Heart left ventricle (tissue), 16 donors: ENCODE data around the gene KRTAP10-1. TPM values are rescaled to one million over a fixed set of nuclear protein-coding genes. Genes with fewer than 3 reads are reported as not detected.
"Not testable (repeated sequence)": the region's sequence is repeated elsewhere in the genome, so short reads cannot be mapped to it uniquely, and the experiment has no call there.

Source experiments
- ATAC-seq, 4 donors: fragments of 200-7000 bp; cut with Tn5 transposase; one replicate each; pipeline ENCODE4 v1.9.1; 2020 to 2022; ENCODE audit warnings: moderate library complexity in 4 of 4, mild to moderate bottlenecking in 3 of 4, moderate number of reproducible peaks in 1 of 4
- DNase-seq, 5 donors: peaks; one replicate each; pipeline ENCODE4 v3.0.0-alpha.2; 2020
- H3K27ac ChIP-seq, 12 donors: fragments of 200-600 bp; sonication (generic) in 4 of 12; one replicate each; pipeline versions ENCODE4 v1.5.0 to v1.8.0; 2016 to 2022; ENCODE audit warnings: mild to moderate bottlenecking in 2 of 12
- H3K27me3 ChIP-seq, 9 donors: fragments of 200-600 bp; sonication (generic) in 2 of 9; one replicate each; pipeline versions ENCODE4 v1.5.1 to v1.8.0; 2016 to 2022; ENCODE audit warnings: mild to moderate bottlenecking in 3 of 9
- H3K36me3 ChIP-seq, 9 donors: fragments of 200-600 bp; sonication (generic) in 2 of 9; one replicate each; pipeline versions ENCODE4 v1.5.0 to v1.8.0; 2018 to 2022; ENCODE audit warnings: mild to moderate bottlenecking in 2 of 9
- H3K4me1 ChIP-seq, 12 donors: fragments of 200-600 bp; sonication (generic) in 4 of 12; one replicate each; pipeline versions ENCODE4 v1.5.0 to v1.8.0; 2016 to 2022; ENCODE audit warnings: mild to moderate bottlenecking in 3 of 12
- H3K4me3 ChIP-seq, 12 donors: fragments of 200-600 bp; sonication (generic) in 4 of 12; one replicate each; pipeline versions ENCODE4 v1.5.0 to v1.8.0; 2017 to 2022; ENCODE audit warnings: mild to moderate bottlenecking in 9 of 12, moderate library complexity in 4 of 12
- H3K9me3 ChIP-seq, 12 donors: fragments of 200-600 bp; sonication (generic) in 4 of 12; one replicate each; pipeline versions ENCODE4 v1.5.0 to v1.8.0; 2016 to 2022; ENCODE audit warnings: mild to moderate bottlenecking in 1 of 12
- POLR2A ChIP-seq, 2 donors: fragments of 450-650 bp; IDR thresholded peaks; one replicate each; pipeline ENCODE4 v1.6.1; 2017; ENCODE audit warnings: antibody characterized with exemption in 2 of 2, mild to moderate bottlenecking in 2 of 2, moderate library complexity in 2 of 2
- WGBS, 4 donors: extraction: QIAGEN DNeasy Blood & Tissue Kit in 2 of 4; methylation state at CpG; one replicate each; pipeline versions ENCODE4 v1.1.5 to v1.1.7; 2013 to 2018; 5-methylcytosine and 5-hydroxymethylcytosine counted together
- intact Hi-C, 10 donors: fragments of 100-400 bp; cut with DNase I; formaldehyde crosslinking; loops; one replicate each; pipeline versions ENCODE4 v1.11.1 to v1.14.2; 2022
- polyA plus RNA-seq, 2 donors: library from polyadenylated mRNA; stranded (reverse); fragments of 200-250 nt; gene quantifications; one replicate each; pipeline ENCODE4 v1.2.3, GENCODE V29; 2013
- total RNA-seq, 9 donors: library from RNA; depleted of rRNA in 2 of 9; stranded (reverse); fragments of >200 nt in 2 of 9; fragmentation: NEBNext Ultra II Directional in 3 of 9; extraction: Animal tissue kit (Norgen Biotek cat#: 25700) in 3 of 9; gene quantifications; one replicate each; pipeline versions ENCODE4 v1.1.0 to v1.2.4, GENCODE V29; 2016 to 2023
- TF ChIP-seq, protein P1 (sequence below), 12 donors: fragments of 200-600 bp; sonication (generic) in 4 of 12; IDR thresholded peaks; one replicate each; pipeline versions ENCODE4 v1.5.0 to v1.8.0; 2018 to 2022; ENCODE audit warnings: antibody characterized with exemption in 12 of 12, mild to moderate bottlenecking in 5 of 12
- donor health status: ischemic (EF 13 %, LVEDD 7.1; RV severe dilation, severe dysfunction).
- donor health status: healthy with polysubstance abuse.
- donor health status: DM: no; HTN: yes; CAD: no.
- donor health status: DM: no; HTN: no; CAD: no.
- donor health status: ischemic (EF 25% LVEDD 6.9; RV normal size, moderate dysfunction).
- donor health status: ischemic (EF 25% LVEDD 5.7; RV mildly dilated, moderate dysfunction).
- donor health status: healthy.
- donor health status: DM: yes; HTN: yes; CAD: no.
- donor health status: ischemic (EF 35%, LVEDD 5.7; RV mildly dilated, moderate dysfunction).
- donor health status: nonischemic (EF 11% LVEDD 7.7; RV severe dilation, severe dysfunction).
- donor health status: DM: yes; HTN: yes; CAD: no.
- donor health status: PGD.
- donor health status: ischemic (EF 29% LVEDD 5.4; RV normal size, mild dysfunction).
- donor health status: nonischemic (EF 23%, LVEDD 6.1; RV moderate dilation, normal function).

Gene KRTAP10-1
- total and polyA plus RNA-seq, 11 donors: not detected

GRCh38 chr21:44583089-44583799 is 43.2 kb upstream of the KRTAP10-1 start:
- ATAC-seq: peak in 2 of 4 donors; percentile 70 to 81

GRCh38 chr21:44582055-44582454 is 42.1 kb upstream of the KRTAP10-1 start:
- Histone ChIP-seq H3K27ac (no peak overlapping the region), H3K9me3 (peaks cover 0 to 33% (median 10%) of the 10 kb centered on the region in 12 donors), H3K27me3 (peaks cover 0 to 29% (median 0%) of the 10 kb centered on the region in 9 donors), H3K4me1 (no peaks in the 10 kb centered on the region), H3K4me3 (no peak overlapping the region), H3K36me3 (no peaks in the 10 kb centered on the region)
- DNase-seq: no peak
- no peak for ATAC-seq
- WGBS, 4 donors: 56 to 72% (median 66%) methylated on average over 15 of the region's 15 CpGs
- intact Hi-C loops: no loop called here
- TF ChIP-seq, protein P1, sequence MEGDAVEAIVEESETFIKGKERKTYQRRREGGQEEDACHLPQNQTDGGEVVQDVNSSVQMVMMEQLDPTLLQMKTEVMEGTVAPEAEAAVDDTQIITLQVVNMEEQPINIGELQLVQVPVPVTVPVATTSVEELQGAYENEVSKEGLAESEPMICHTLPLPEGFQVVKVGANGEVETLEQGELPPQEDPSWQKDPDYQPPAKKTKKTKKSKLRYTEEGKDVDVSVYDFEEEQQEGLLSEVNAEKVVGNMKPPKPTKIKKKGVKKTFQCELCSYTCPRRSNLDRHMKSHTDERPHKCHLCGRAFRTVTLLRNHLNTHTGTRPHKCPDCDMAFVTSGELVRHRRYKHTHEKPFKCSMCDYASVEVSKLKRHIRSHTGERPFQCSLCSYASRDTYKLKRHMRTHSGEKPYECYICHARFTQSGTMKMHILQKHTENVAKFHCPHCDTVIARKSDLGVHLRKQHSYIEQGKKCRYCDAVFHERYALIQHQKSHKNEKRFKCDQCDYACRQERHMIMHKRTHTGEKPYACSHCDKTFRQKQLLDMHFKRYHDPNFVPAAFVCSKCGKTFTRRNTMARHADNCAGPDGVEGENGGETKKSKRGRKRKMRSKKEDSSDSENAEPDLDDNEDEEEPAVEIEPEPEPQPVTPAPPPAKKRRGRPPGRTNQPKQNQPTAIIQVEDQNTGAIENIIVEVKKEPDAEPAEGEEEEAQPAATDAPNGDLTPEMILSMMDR (IDR thresholded peaks at IDR 0.05): no peak
- no peak for TF ChIP-seq POLR2A (IDR thresholded peaks at IDR 0.05)

More at GRCh38 chr21:44583089-44583799, 43.2 kb upstream of the KRTAP10-1 start:
- intact Hi-C loops: no loop called here
- Histone ChIP-seq H3K27ac (no peak overlapping the region), H3K4me1 (no peaks in the 10 kb centered on the region), H3K36me3 (no peaks in the 10 kb centered on the region), H3K27me3 (peaks cover 0 to 29% (median 0%) of the 10 kb centered on the region in 9 donors), H3K4me3 (no peak overlapping the region), H3K9me3 (peaks cover 0 to 21% (median 7%) of the 10 kb centered on the region in 12 donors)
- peak in 1 of 5 donors; percentile 33 for DNase-seq
- 11 to 17% (median 13%) methylated on average over 11 of the region's 11 CpGs for WGBS, 4 donors
- no peak for TF ChIP-seq POLR2A (IDR thresholded peaks at IDR 0.05)
- TF ChIP-seq, protein P1 (IDR thresholded peaks at IDR 0.05): no peak

DNA sequence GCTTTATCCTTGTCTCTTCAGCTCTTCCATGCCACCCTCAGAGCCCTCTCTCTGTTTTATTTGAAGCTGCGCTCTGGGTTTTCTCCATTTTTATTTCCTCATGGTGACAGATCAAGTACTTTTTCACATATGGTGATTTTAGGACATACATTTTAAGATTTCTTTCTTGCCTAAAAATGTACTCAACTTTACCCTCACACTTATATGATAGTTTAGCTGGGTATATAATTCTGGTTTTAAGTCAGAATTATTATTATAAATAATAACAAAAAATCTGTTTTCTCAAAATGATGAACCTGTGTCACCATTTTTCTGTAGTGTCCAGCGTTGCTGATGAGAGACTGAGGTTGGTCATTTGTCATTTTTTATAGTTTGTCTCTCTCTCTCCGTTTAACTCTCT is 41.2 kb upstream of the KRTAP10-1 start:
- peaks cover 0 to 23% (median 0%) of the 10 kb centered on the region in 9 donors for H3K27me3 ChIP-seq
- WGBS, 4 donors: 79 to 86% (median 81%) methylated on average over 3 of the region's 3 CpGs
- peaks cover 0 to 40% (median 12%) of the 10 kb centered on the region in 12 donors for H3K9me3 ChIP-seq
- no peaks in the 10 kb centered on the region for H3K4me1 ChIP-seq
- H3K4me3 ChIP-seq: no peak overlapping the region
- intact Hi-C loops: no loop called here
- DNase-seq (no peak), ATAC-seq (no peak)
- H3K27ac ChIP-seq: no peak overlapping the region
- H3K36me3 ChIP-seq: no peaks in the 10 kb centered on the region
- TF ChIP-seq, protein P1 (IDR thresholded peaks at IDR 0.05): no peak
- TF ChIP-seq POLR2A (IDR thresholded peaks at IDR 0.05): no peak

- H3K4me1 ChIP-seq, intact Hi-C loops, DNase-seq, H3K27ac ChIP-seq, H3K36me3 ChIP-seq, H3K4me3 ChIP-seq: not testable (repeated sequence)
- WGBS, 4 donors: 35 to 52% (median 45%) methylated on average over 8 to 19 of the region's 19 CpGs
- TF ChIP-seq, protein P1 (IDR thresholded peaks at IDR 0.05): peak in 1 of 12 donors; percentile 13
- peaks cover 0 to 37% (median 12%) of the 10 kb centered on the region in 12 donors for H3K9me3 ChIP-seq
- H3K27me3 ChIP-seq: peaks cover 0 to 16% (median 0%) of the 10 kb centered on the region in 9 donors
- ATAC-seq: peak in 2 of 4 donors; percentile 53 to 58
Observed at GRCh38 chr21:44580231-44580821, 40.3 kb upstream of the KRTAP10-1 start, which contains the start of gene KRTAP10-5. KRTAP10-5 (minus strand) TSS chr21:44580604; CDS start chr21:44580578, 26 bp downstream.
